ENCODE results near the gene P2RY2. TPM values are rescaled to one million over a fixed set of nuclear protein-coding genes. Genes with fewer than 3 reads are reported as not detected.
A peak's percentile ranks its signal among the peaks of the same experiment; 100 is the strongest.

The P2RY2 gene
- total RNA-seq, 1 experiment from 2014 or later = 0.26 TPM

- no CpG with 5 or more reads among the region's 8 CpGs for WGBS (ENCODE audit: extremely low coverage, insufficient read length, low lambda C conversion rate)
- DNase-seq = peak; percentile 24
- Histone ChIP-seq H2AFZ (ENCODE audit: low read length) (no peak overlapping the region), H4K5ac (ENCODE audit: insufficient read length, low read depth, low read length) (no peak overlapping the region), H2BK12ac (ENCODE audit: insufficient read length, low read depth, low read length) (no peak overlapping the region), H3K56ac (ENCODE audit: insufficient read length, low read depth, low read length) (no peak overlapping the region), H2AK5ac (ENCODE audit: insufficient read length, low read length) (no peak overlapping the region), H3K27ac (ENCODE audit: insufficient read length, low read depth, low read length) (no peak overlapping the region), H3K9ac (ENCODE audit: extremely low read depth, insufficient read length, low read length) (no peak overlapping the region), H2BK5ac (ENCODE audit: insufficient read length, low read length) (no peak overlapping the region), H4K20me1 (ENCODE audit: control insufficient read depth, insufficient read depth, insufficient read length) (peaks cover 2% of the 10 kb centered on the region), H3K14ac (ENCODE audit: insufficient read depth, low read length) (0 out of 2 replicates have a peak overlapping the region, but pooled peaks have one; percentile 25), H3K27me3 (ENCODE audit: insufficient read depth, low read length) (peaks cover 3% of the 10 kb centered on the region), H3K18ac (ENCODE audit: insufficient read length, low read depth, low read length) (no peak overlapping the region), H3K9me3 (ENCODE audit: control insufficient read depth, low read depth, low read length) (no peaks in the 10 kb centered on the region), H4K8ac (replicated peaks; ENCODE audit: insufficient read length, low read depth, low read length) (no peak overlapping the region), H3K4ac (ENCODE audit: low read depth, low read length) (no peak overlapping the region), H2BK120ac (ENCODE audit: low read depth, low read length, poor library complexity, severe bottlenecking) (no peak overlapping the region), H3K4me2 (ENCODE audit: insufficient read depth, insufficient read length, low read length) (no peak overlapping the region), H2BK15ac (ENCODE audit: low read depth, low read length) (no peak overlapping the region), H3K4me1 (ENCODE audit: insufficient read depth, low read length) (no peaks in the 10 kb centered on the region), H3K23ac (ENCODE audit: insufficient read length, low read depth, low read length) (no peak overlapping the region), H3K79me2 (ENCODE audit: insufficient read depth, low read length) (no peaks in the 10 kb centered on the region), H4K91ac (ENCODE audit: insufficient read length, low read depth, low read length) (no peak overlapping the region), H3T11ph (ENCODE audit: low read length) (no peak overlapping the region), H3K23me2 (ENCODE audit: insufficient read length, low read depth, low read length, poor library complexity, severe bottlenecking) (no peaks in the 10 kb centered on the region), H2BK20ac (ENCODE audit: low read depth, low read length, poor library complexity, severe bottlenecking) (no peak overlapping the region), H3K79me1 (ENCODE audit: insufficient read depth, low read depth, low read length, poor library complexity, severe bottlenecking) (no peaks in the 10 kb centered on the region)
- H3K9me3 Mint-ChIP-seq = no peaks in the 10 kb centered on the region; a peak in 1 of 5 replicates
- peaks cover 26 to 46% of the 10 kb centered on the region in 2 experiments for H3K4me1 Mint-ChIP-seq
- no peak for TF ChIP-seq CTCF (conservative IDR thresholded peaks at IDR 0.05)
- H3K27me3 Mint-ChIP-seq (ENCODE audit: low read depth) = peaks cover 22% of the 10 kb centered on the region
- H3K27ac Mint-ChIP-seq = no peak overlapping the region
- no peak overlapping the region for H3K4me3 Mint-ChIP-seq
- no peaks in the 10 kb centered on the region for H3K36me3 Mint-ChIP-seq (ENCODE audit: insufficient read depth in 1 of 3, low read depth in 3 of 3)
Measured at GRCh38 chr11:73268671-73269271, 50.7 kb downstream of the P2RY2 start.
